Ovary (tissue), 3 donors: ENCODE measurements around the gene ZFP91.

Source experiments
- CTCF ChIP-seq, 3 donors: fragments of 450-650 bp in 2 of 3; fragments of 200-600 bp in 1 of 3; IDR thresholded peaks; one replicate each; pipeline versions ENCODE4 v1.5.1 to v1.8.0; 2016 to 2022; ENCODE audit warnings: antibody characterized with exemption in 3 of 3, mild to moderate bottlenecking in 1 of 3
- POLR2A ChIP-seq: fragments of 450-650 bp; IDR thresholded peaks from one replicate; pipeline ENCODE4 v1.6.1; 2017; ENCODE audit warnings: antibody characterized with exemption, mild to moderate bottlenecking, moderate library complexity
- donor health status: DM: no; HTN: no; CAD: no.

GRCh38 chr11:58592760-58593472, 14.1 kb downstream of the ZFP91 start:
- no peak for TF ChIP-seq CTCF (IDR thresholded peaks at IDR 0.05)
- no peak for TF ChIP-seq POLR2A
